GM19240 (cell line): ENCODE results near the gene BBS12.
A peak's percentile ranks its signal among the peaks of the same experiment; 100 is the strongest.

ENCODE experiments used
- DNase-seq: peaks from one replicate; pipeline ENCODE4 v3.0.0; 2011; ENCODE audit warnings: low spot score; ENCODE audit not compliant: insufficient read length

Gene BBS12

DNA sequence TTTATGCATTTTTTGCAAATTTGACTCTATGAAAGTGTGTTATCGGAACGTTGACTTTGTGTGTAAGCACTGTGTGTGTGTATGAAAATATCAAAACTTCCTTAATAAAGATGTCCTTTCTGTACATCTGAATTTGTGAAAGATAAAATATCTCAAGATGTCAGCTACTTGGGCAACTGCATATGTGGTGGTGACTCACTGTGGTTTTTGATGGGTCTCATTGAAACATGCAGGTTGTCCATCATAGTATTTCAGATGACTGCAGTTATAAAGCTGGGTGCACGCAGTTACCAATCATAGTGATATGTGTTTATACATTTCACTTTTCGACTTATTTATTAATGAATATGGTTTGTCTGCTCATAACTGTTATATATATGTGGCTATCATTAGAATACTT is 19.7 kb upstream of the BBS12 start:
- DNase-seq = no peak

DNA sequence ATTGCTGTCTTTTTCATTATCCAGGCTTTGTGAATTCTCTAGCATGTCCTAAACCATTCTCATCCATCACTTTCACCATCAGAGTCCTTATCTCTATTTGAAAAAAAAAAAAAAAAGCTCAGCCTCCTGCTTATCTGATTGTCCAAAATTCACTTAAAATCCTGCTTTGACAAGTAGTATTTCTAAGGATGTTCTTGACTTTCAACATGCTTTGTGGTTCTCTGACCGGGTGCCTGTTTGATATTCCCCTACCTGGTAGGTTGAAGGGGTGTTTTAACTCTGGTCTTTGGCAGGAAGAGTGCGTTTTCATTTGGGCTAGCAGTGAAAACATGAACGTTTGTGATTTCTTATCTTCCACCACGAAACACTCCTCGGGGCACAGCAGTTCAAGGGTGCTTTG is 17.3 kb upstream of the BBS12 start:
- DNase-seq = no peak

- peak; percentile 18 for DNase-seq
These were observed 15.6 kb upstream of the BBS12 start for GRCh38 chr4:122716825-122717448.

- no peak for DNase-seq
These were observed 14.2 kb upstream of the BBS12 start for GRCh38 chr4:122718281-122718680.

GRCh38 chr4:122722256-122722655 is 10.2 kb upstream of the BBS12 start:
- DNase-seq = no peak

- no peak for DNase-seq
These were observed 3.6 kb upstream of the BBS12 start for GRCh38 chr4:122728856-122729255.

GRCh38 chr4:122731676-122732075 is 828 bp upstream of the BBS12 start:
- no peak for DNase-seq

- no peak for DNase-seq
These were observed 1.2 kb downstream of the BBS12 start for GRCh38 chr4:122733787-122734120.

DNA sequence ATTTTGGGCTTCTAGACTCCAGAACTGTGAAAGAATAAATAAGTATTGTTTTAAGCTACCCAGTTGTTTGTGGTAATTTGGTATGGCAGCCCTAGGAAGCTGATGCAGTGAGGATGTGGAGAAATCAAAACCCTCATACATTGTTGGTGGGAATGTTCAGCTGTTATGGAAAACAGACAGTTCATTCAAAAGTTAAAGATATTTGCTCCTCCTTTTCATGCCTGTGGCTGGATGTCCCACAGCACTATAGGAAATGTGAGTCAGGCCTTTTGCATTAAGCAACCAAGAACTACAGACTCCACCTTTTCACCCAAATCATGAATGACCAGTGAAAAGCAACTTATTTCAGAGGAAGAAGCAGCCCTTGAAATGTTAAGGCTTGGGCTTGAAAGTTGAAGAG is 6.7 kb downstream of the BBS12 start:
- no peak for DNase-seq

GRCh38 chr4:122742933-122743829 is 10.7 kb downstream of the BBS12 start:
- DNase-seq = no peak

- DNase-seq = no peak
These were observed 11.7 kb downstream of the BBS12 start for GRCh38 chr4:122744229-122744628.

DNA sequence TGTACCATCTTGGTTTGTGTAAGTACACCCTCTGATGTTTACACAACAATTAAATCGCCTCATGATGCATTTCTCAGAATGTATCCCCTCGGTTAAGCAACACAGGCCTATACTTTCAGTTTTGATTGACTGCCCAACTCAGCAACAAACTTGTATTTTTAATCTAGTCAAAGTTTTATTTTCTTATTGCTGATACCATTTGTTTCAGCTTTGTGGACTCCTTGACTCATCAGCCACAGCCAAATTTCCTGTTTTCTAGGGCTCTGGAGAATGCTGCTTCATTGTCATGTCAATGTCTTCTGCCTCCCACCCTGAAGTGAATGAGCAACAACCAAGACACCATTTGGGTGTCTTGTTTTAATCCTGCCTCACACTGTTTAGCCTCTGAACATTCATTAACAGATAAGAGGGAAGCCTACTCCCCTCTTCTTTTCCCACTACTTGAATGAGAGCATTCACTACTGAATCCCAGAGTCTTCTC is 14.0 kb downstream of the BBS12 start:
- no peak for DNase-seq

- no peak for DNase-seq
These were observed 14.6 kb downstream of the BBS12 start for GRCh38 chr4:122747068-122747467.

DNA sequence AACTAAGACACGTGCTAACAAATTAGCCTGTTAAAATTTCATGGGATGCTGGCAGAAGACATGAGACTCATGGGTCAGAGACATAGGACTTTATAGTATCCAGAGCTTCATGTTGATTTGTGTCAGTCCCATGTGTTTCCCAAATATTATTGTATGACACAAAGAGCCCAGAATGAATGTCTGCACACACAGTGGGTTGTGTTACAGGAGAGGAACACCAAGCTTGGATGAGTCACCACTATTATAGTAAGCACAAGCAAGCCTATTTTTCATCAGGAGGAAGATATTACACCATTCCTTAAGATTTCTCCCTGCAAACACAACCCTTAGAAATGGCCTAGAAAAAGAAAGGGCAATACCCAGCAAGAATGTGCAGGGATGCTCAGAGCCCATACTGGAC is 15.4 kb downstream of the BBS12 start:
- no peak for DNase-seq

DNA sequence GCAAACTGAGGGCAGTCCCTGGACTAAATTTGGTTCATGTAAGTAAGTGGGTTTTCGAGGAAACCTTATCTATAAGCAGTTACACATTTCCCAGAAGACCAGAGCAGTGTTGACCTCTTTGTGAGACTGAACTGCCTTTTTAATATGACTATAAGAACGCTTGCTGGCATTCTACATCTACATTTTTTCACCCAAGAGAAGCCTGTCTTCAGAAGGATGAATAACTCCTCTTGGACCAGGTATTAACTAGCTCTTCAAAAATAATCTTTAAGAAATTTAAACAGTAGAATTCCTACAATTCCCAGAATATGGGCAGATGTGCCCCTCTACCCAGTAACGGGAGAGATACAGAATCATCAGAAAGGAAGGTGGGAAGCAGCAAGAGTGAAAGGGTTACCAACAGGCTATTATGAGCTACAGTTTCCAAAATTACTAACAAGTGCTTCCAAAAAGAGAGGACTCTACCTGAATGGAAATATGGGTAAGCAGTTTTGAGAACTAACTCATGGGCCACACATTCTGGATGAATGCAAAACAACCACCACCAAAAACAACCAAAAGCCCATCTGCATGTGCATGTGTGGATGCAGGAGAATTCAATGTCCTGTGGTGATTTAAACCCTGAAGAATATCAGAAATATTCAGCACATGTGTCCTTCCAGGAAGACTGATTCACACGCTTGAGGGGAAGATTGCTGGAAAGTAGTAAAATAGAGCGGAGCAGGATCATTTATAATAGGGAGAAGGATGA is 17.4 kb downstream of the BBS12 start:
- no peak for DNase-seq

DNA sequence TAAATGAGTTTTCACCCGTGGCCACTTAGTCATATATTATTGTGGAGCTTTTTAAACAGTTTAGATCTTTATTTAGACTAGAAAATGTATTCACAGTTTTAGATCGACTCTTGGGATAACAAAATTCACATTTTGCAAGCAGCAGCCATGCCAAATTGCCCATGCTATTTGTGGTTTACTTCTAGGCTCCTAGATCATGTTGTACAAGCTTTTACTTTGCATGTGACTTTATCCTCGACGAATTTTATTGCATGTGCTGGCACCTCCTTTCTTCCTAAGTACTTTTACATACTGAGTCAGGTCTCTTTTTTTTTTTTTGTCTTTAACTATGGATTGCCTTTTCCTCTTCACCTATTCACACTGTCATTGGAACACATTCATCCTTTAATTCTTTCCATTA is 23.2 kb downstream of the BBS12 start:
- DNase-seq = no peak

DNA sequence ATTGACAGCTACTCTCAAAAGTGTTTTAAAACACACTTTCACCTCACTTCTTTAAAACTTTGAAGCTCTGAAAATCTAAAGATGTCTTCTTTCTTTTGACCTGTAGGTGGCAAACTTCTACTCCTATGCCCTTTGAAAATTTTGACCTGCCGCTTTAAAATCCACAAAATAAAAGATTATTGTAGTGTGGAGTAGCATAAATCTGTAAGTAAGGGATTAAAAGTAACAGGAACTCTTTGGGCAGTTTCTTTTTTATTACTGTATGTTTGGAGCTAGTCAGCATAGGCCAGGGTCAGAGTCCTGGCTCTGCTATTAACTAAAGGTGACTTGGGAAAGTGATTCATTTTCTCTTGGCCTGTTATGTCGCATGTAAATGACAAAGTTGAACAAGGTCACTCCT is 25.5 kb downstream of the BBS12 start:
- no peak for DNase-seq

- DNase-seq = no peak
These were observed 27.3 kb downstream of the BBS12 start for GRCh38 chr4:122759639-122760310.

DNA sequence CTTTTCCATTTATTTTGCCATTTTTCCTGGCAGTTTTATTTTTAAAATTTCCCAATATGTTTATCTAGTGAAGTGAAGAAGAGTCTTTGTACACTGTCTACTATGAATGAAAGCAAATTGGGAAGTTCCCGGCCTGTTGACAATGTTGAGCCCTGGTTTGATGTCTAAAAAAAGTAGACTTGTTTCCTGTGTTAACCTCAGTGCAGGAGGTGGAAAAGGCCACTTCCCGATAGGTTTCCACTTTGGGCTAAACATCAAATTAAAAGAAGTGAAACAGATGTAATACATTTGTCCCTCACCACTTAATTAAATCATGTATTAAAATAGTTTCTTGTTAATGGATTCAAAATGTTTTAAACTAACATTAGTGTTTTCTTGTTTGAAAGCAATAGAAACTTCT is 30.0 kb downstream of the BBS12 start:
- no peak for DNase-seq

DNA sequence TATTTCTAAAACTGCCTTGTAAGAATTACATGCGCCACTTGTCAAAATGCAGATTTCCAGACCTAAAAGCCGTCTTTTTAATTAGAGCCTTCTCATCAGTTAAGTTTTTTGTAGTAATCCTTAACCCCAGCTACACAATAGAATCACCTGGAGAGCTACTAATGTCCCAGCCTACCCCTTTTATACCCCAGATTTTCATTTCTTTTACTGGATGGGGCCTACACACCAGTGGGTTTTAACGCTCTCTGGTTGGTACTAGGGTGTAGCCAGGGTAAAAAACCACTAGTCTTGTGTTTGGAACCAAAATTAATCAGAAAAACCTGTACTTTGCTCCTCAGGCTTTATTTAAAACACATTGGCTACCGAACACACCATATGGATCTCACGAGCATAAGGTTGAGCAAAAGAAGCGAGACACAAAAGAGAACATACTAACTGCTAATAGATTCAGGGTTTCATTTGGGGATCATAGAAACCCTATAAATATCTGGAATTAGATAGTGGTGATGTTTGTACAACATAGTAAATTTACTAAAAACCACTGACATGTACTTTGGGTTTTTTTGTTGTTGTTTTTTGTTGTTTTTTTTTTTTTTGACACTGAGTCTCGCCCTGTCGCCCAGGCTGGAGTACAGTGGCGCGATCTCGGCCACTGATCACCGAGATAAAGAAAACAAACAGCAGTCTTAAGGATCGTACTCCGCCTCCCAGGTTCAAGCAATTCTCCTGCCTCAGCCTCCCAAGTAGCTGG is 30.6 kb downstream of the BBS12 start:
- no peak for DNase-seq
